SW480 (cell line): ENCODE data around the gene MAP4.
"Not testable (repeated sequence)": the region's sequence is repeated elsewhere in the genome, so short reads cannot be mapped to it uniquely, and the experiment has no call there.

Experiments used
- DNase-seq: peaks from one replicate; pipeline ENCODE4 v3.0.0-alpha.2; 2016; ENCODE audit warnings: low spot score

MAP4 gene

DNA sequence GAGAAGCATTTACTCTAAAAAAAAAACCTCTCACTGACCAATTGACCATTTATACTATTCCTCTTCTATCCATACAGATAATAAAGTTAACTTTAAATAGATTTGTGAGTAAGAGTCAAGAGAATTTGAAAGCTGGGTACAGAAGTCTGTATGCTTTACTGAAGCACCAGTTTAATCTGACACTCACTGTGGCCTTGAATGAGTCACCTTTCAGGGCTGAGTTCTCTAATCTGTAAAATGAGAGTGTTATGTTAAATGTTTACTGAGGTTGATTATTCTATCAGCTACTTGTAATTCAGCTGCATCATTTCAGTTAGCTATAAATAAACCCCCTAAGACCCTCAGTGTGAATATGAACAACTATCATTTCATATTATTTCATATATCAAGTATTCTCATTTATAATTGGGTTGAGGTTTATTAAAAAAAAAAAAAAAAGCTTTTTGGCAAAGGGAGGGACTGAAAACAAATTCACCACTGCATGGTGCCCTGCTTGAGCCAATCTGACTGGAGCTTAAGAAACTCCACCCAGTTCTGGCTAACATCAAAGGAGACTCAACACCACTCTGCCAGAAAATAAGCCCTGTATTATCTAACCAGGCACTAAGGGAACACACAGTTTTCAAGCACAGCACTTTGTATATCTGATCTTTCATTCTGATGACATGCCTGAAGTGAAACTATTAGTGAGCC, 2.8 kb downstream of the MAP4 start:
- peak; percentile 66 for DNase-seq

- DNase-seq: no peak
Observed at GRCh38 chr3:48012659-48013058, 3.6 kb downstream of the MAP4 start.

DNA sequence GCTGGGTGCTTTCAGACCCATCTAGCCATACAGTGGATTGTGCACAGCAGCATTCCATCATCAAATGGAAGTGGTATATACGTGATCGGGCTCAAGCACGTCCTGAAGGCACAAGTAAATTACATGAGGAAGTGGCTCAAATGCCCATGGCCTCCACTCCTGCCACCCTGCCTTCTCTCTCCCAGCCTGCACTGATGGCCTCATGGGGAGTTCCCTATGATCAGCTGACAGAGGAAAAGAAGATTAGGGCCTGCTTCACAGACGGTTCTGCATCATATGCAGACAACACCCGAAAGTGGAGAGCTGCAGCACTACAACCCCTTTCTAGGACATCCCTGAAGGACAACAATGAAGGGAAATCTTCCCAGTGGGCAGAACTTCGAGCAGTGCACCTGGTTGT, 8.2 kb downstream of the MAP4 start:
- not testable (repeated sequence) for DNase-seq

GRCh38 chr3:48007361-48007760, 8.9 kb downstream of the MAP4 start:
- not testable (repeated sequence) for DNase-seq

DNA sequence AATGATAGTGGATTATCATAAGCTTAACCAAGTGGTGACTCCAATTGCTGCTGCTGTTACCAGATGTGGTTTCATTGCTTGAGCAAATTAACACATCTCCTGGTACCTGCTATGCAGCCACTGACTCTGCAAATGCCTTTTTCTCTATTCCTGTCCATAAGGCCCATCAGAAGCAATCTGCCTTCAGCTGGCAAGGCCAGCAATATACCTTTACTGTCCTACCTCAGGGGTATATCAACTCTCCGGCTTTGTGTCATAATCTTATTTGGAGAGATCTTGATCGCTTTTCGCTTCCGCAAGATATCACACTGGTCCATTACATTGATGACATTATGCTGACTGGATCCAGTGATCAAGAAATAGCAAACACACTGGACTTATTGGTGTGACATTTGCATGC, 9.4 kb downstream of the MAP4 start:
- DNase-seq: not testable (repeated sequence)

DNA sequence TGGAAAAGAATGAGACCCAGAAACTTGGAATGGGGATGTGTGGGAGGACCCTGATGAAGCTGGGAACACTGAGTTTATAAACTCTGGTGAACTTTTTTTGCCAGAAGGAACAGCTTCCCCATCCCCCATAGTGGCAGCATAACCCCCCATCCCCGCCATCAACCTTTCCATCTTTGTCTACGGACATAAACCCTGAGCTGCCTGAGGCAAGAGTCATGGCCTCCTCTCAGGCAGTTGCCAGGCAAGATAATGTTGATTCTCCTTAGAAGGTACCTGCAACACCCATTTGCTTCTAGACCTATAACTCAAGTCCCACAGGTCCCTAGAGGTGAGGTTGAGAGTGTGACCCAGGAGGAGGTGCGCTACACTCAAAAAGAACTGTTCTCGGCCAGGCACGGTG, 11.5 kb downstream of the MAP4 start:
- no peak for DNase-seq

GRCh38 chr3:48002787-48003186, 13.4 kb downstream of the MAP4 start:
- DNase-seq: no peak

DNA sequence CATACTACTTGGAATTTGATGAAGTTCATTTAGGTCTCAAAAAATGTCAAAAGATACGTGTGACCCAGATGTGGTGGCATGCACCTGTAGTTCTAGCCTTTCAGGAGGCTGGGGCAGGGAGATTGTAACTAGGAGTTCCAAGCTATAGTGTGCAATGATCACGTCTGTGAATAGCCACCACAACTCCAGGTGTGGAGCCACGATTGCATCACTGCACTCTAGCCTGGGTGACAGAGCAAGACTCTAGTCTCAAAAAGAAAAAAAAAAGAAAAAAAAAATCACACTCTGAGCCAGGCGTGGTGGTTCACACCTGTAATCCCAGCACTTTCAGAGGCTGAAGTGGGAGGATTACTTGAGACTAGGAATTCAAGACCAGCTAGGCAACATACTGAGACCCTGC, 14.2 kb downstream of the MAP4 start:
- no peak for DNase-seq

- DNase-seq: no peak
Observed at GRCh38 chr3:48000212-48000611, 16.0 kb downstream of the MAP4 start.

GRCh38 chr3:47996440-47996839, 19.8 kb downstream of the MAP4 start:
- DNase-seq: no peak

GRCh38 chr3:47994180-47994579, 22.0 kb downstream of the MAP4 start:
- DNase-seq: no peak

- DNase-seq: no peak
Observed at GRCh38 chr3:47991341-47991740, 24.9 kb downstream of the MAP4 start.

- peak; percentile 86 for DNase-seq
Observed at GRCh38 chr3:47989981-47990440, 26.2 kb downstream of the MAP4 start.

GRCh38 chr3:47985381-47985780, 30.8 kb downstream of the MAP4 start:
- DNase-seq: no peak

- no peak for DNase-seq
Observed at GRCh38 chr3:47984075-47984728, 32.0 kb downstream of the MAP4 start.

GRCh38 chr3:47980795-47981194, 35.4 kb downstream of the MAP4 start:
- DNase-seq: no peak

GRCh38 chr3:47979070-47979469, 37.1 kb downstream of the MAP4 start:
- DNase-seq: no peak

DNA sequence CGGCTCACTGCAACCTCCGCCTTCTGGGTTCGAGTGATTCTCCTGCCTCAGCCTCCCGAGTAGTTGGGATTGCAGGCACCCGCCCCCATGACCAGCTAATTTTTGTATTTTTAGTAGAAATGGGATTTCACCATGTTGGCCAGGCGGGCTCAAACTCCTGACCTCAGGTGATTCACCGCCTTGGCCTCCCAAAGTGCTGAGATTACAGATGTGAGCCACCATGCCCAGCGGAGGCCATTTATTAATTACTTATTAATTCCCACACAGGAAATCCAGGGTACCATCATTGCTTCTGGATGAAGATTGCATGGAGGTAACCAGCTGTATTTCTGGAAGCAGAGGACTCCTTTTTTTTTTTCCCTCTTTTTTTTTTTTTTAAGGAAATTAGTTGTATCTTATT, 37.8 kb downstream of the MAP4 start:
- no peak for DNase-seq

- DNase-seq: no peak
Observed at GRCh38 chr3:47976135-47976732, 40.0 kb downstream of the MAP4 start.

- DNase-seq: no peak
Observed at GRCh38 chr3:47974974-47975470, 41.2 kb downstream of the MAP4 start.

- no peak for DNase-seq
Observed at GRCh38 chr3:47971081-47971480, 45.1 kb downstream of the MAP4 start.

GRCh38 chr3:47964740-47965139, 51.5 kb downstream of the MAP4 start:
- no peak for DNase-seq
